T-helper 1 cell (primary cell): ENCODE results near the gene RXRG.

ENCODE experiments used
- DNase-seq, 5 donors: peaks; one replicate each; pipeline ENCODE4 v3.0.0-alpha.2; 2012 to 2020

Gene RXRG

DNA sequence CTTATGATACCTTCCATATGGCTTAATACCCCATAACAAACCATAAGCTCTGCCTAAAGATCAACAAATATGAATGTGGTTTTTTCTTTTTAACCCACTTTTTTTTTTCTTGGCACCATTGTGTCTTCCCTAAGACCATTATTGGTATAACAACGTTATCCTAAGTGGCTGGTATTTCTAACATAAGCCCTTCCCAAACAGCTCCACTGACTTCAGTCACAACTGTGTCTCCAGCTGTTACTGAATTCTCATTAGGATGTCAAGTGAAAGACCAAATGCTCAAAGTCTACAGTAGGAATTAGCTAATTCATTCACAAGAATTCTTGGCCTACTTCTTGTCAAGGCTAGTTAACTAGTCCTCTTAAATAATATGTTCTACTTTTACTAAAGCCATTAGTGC is 4.2 kb upstream of the RXRG start:
- DNase-seq, result no peak

DNA sequence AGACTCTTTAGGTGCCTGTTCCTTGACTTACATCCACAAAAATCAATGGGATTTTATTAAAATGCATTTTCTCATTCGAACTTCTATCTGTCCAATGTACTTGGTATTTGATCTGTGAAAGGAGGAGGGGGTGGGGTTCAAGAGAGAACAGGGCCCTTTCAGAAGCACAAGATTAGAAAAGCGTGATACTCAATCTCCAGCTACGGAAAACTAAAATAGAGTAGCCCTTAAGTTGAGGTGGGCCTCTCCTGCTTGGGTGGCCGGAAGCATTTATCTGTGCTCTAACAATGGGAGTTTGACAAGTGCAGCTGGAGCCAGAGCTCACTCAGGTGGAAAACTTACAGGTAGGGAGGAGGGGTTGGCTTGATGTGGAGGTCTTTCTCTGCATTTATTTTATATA is 462 bp upstream of the RXRG start:
- no peak for DNase-seq

- DNase-seq, result no peak
These were observed 1.2 kb downstream of the RXRG start for GRCh38 chr1:165443539-165444311.

GRCh38 chr1:165442653-165443052 is 2.3 kb downstream of the RXRG start:
- DNase-seq, result no peak

DNA sequence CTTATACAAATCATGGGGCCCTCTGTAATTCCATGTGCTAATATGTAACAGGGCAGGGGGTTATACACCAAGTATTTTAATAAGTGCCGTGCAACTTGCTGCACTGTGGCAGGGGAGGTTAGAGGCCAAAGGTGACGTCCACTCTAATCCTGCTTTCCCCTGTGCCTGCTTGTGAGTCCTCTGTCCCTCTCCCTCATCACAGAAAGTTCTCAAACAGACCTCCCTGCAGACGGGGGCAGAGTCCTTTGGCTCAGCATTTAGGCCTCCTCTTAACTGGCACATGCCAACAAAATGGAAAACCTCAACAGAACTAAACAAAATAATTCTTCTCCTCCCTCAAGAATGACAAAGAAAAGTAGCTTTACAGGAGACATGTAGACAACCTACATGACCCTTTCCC is 2.9 kb downstream of the RXRG start:
- no peak for DNase-seq

DNA sequence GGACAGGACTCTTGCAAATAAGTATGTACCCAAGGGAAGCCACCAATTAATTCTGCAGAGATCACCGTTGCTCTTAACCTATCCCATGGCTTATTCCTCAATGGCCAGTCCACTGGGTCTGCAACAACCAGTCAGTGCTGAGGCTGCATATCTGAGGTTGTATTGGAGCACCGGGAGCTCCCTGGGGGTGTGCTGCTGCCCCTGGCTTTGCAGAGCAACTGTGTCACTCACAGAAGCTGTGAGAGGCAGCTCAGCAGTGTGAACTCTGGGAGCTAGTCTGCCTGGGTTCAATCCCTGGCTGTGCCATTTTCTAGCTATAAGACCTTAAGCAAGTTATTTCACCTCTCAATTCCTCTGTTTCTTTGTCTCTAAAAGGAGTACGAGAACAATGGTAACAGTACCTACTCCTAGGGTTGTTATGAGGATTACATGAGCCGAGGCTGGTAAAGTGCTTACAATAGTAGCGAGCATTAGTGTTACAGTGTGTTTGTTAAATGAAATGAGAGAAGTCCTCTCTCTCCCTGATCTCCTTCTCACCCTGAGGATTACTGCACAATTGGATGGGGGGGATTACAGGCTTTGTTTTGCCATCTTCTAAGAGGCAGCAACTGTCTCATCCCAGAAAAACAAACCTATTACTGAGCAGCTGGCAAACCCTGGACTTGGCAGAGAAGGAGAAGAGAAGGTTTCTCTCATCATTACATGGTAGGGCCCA is 3.6 kb downstream of the RXRG start:
- no peak for DNase-seq

GRCh38 chr1:165439330-165439729 is 5.6 kb downstream of the RXRG start:
- DNase-seq, result no peak

DNA sequence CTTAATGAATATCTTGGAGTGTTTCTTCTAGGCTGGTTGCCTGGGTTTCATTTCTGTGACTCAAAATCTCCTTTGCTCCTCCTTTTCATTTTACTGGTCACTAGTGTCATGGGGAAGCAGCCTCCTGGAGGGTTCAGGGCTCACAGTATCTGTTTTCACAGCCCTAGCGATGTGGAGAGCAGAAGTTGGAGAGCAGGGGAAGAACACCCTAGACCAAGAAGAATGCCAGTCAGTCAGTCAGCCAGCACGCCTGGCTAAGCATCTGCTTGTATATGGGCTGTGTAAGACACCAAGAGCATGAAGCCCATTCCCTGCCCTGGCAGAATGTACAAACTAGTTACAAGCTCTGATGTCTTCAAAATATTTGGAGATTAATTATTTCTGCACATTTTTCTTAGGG is 7.9 kb downstream of the RXRG start:
- no peak for DNase-seq

DNA sequence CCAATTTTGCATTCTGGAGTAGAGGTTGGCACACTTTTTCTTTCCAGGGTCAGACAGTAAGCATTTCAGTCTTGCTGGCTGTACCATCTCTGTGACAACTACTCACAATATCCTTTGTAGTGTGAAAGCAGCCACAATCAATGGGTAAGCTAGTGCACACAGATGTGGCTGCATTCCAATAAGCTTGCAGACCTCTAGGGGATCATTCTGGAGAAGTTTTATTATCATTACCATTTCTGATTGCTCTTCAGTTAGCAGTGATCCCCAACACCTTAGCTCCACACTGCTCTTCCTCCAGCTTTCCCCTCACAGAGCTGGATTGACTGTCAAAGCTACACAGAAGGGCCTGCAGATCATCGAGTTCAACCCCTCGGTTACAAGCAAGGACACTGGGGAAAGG is 9.1 kb downstream of the RXRG start:
- DNase-seq, result no peak

- DNase-seq, result no peak
These were observed 10.6 kb downstream of the RXRG start for GRCh38 chr1:165434281-165434680.

DNA sequence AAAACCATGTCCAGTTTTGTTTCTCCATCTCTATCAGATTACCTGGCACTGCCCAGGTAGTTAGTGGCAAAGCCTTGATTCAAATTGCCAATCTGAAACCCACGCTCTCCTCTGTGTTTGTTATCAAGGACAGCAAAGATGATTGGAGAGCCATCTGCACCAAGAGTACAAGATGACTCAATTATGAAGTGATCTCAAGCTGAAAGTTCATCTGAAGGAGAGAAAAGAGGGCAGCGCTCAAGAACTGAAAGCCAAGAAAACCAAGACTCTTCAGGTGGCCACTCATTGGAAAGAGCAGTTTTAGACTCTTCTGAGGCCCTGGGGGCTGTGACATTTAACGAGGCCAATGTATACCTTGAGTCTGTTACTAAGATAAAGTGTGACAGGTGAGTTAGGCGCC is 13.8 kb downstream of the RXRG start:
- DNase-seq, result peak in 1 of 5 donors; percentile 8

- no peak for DNase-seq
These were observed 18.2 kb downstream of the RXRG start for GRCh38 chr1:165426745-165427144.

DNA sequence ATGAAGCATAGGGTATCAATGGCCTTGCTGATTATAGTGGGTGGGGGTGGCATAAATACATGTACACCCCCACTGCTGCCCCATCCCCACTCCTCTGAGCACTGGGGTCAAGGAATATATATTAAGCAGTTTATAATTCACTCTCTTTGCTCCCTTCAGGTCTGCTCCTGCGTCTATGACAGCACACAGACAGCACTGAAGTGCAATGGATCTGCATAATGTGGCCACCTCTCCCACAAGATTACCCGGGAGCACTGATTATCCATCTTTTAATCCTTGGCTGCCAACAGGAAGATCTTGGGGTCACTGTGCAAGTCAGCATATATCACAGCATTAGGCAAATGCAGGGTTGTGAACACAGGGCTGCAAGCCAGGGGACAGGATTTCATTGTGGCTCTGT is 19.3 kb downstream of the RXRG start:
- DNase-seq, result no peak

GRCh38 chr1:165424454-165425216 is 20.3 kb downstream of the RXRG start:
- DNase-seq, result peak in 1 of 5 donors; percentile 59

DNA sequence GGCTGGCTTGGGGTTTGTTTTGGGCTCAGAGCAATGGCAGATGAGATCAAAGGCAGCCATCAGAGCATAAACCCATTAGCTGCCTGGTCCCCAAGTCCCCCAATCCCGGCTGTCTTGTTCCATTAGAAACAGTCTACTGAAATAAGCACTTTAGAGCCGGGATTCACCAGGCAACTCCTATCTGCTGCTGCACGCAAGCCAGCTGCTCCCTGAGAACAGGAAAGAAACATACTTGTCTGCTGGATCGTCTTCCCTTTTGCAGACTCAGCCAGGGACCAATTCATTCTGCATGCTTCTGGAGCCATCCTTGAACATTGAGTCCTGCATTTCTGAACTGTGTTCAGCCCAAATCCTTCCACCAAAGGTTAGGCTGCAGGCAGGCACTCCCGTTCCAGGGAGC is 21.8 kb downstream of the RXRG start:
- no peak for DNase-seq

DNA sequence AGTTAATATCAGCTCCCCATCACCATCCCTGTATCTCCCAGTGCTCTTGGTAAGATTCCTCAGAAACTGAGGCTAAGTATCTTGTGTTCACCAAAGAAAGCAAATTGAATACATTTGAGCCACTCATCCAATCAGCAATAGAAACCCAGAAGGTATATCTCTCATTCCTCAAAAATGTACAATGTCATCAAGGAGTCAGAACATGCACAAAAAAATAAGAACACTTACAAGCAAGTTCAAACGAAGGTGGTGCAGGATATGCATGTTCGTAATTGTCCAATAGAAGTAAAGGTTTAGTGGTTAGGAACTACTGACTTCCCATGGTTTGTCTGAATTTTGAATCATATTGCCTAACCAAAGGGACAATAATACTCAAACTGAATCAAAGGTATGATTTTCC is 24.3 kb downstream of the RXRG start:
- no peak for DNase-seq

DNA sequence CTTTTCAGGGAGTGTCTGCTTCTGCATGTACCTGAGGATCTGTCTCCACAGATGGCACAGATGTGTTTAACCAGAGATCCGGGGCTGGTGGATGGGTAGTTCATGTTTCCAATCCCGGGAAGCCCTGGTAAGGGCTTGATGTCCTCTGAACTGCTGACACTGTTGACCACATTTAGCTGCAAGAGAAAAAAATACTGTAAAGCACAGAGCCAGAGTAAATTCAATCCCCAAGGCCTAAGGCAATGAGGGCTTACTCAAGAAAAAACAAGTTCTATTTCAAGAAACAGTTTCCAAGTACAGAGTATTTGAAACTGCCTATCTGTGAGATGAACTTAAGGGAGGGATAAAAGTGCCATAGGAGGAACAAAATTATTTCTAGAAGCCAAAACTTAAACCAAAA is 25.1 kb downstream of the RXRG start:
- DNase-seq, result no peak

GRCh38 chr1:165418195-165418594 is 26.7 kb downstream of the RXRG start:
- DNase-seq, result no peak

DNA sequence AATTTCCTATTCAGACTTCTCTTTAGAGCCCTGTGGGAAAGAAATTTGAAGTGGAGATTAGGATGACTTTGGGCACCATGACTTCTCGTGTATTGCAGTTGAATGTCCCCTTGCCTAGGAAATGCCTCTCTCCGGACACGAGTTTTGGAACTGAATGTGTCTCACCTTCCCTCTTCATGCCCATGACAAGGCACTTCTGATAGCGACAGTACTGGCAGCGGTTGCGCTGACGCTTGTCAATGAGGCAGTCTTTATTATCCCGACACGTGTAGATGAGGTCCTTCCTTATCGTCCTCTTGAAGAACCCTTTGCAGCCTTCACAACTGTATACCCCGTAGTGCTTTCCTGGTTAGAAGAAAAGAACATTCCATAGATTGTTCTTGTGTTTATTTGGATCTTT is 28.1 kb downstream of the RXRG start:
- no peak for DNase-seq

DNA sequence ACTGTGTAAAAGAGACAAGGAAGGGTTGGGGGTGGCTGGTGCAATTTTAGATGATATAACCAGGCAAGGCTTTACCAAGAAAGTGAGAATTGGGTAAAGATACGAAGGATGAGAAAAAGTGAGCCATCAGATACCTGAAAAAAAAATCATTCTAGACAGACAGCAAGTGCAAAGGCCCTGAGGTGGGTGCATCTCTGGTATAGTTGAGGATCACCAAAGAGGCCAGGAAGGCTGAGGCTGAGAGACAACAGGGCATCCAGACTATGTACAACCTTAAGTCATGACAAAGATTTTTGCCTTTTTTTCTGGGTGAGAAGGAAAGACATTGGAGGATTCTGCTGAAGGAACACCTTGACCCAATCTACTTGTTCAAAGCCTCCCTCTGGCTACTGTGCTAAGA is 29.9 kb downstream of the RXRG start:
- DNase-seq, result no peak

DNA sequence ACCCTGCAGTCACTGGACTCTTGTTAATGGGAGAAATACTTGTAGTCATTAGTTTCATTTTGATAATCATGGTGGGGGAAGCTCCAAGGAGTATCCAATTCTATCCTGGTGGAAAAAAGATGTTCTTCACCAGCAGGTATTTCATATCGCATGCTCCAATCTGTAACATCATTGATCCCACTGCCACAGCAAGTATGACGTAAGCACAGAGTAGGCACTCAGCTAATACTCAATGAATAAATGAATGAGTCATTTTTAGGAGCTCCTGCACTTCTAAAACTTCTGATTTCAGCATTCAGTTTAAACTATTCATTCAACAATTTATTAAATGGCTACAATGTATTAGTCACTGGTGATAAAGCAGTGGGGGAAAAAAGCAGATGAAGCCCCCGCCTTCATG is 30.3 kb downstream of the RXRG start:
- no peak for DNase-seq

GRCh38 chr1:165411396-165411795 is 33.5 kb downstream of the RXRG start:
- DNase-seq, result no peak

DNA sequence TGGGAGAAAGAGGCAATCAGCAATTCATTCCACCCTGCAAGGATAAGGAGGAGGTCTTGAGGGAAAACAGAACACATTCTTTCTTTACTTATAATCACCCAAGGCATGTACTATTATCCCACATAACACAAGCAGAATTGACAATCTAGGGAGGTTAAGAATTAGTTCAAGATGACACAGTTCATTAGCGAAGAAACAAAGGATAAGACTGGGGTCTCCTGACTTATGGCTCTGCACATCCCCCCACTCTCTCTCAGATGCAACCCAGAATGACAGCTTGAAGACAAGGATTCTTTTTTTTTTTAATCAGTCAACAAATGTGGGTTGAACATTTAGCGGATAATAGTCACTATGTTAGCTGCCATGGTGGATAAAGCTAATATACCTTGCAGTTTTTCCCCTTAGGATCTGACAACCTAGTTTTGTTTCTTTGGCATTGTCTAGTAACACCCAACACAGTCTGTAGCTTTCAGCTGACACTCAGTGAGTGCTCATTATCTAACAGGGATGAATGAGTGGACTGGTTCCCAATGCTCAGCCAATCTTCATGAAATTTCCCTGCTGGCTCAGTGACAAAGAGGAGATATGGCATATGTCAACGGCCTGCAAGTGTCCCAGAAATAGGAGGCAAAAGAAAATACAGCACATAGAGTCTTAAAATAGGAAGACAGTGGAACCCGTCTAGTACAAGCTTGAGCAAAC is 35.1 kb downstream of the RXRG start:
- no peak for DNase-seq
